ENCODE data around the gene GNB4.

DNA sequence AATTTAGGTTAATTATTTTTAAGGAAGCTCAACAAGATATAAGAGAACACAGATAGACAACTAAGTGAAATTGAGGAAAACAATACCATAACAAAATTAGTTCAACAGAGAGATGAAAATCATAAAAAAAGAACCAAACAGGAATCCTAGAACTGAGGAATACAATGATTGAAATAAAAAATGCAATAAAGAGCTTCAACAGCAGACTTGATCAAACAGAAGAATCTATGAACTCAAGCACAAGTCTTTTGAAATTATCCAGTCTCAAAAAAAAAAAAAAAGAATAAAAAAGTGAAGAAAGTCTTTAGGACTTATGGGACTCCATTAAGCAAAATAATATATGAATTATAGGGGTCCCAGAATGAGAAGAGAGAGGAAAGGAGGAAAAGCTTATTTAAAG, 42.0 kb upstream of the GNB4 start:
- TF ChIP-seq, protein P1, sequence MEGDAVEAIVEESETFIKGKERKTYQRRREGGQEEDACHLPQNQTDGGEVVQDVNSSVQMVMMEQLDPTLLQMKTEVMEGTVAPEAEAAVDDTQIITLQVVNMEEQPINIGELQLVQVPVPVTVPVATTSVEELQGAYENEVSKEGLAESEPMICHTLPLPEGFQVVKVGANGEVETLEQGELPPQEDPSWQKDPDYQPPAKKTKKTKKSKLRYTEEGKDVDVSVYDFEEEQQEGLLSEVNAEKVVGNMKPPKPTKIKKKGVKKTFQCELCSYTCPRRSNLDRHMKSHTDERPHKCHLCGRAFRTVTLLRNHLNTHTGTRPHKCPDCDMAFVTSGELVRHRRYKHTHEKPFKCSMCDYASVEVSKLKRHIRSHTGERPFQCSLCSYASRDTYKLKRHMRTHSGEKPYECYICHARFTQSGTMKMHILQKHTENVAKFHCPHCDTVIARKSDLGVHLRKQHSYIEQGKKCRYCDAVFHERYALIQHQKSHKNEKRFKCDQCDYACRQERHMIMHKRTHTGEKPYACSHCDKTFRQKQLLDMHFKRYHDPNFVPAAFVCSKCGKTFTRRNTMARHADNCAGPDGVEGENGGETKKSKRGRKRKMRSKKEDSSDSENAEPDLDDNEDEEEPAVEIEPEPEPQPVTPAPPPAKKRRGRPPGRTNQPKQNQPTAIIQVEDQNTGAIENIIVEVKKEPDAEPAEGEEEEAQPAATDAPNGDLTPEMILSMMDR (IDR thresholded peaks at IDR 0.05) = no peak
- TF ChIP-seq POLR2A (IDR thresholded peaks at IDR 0.05) (no peak), POLR2AphosphoS5 (IDR thresholded peaks at IDR 0.05) (no peak)
